ENCODE results near the gene LPIN1. TPM values are rescaled to one million over a fixed set of nuclear protein-coding genes. Genes with fewer than 3 reads are reported as not detected.

LPIN1 gene
- total and polyA plus RNA-seq, 2 of the 8 experiments (the other 6 are each of a cell fraction or from before 2014, with no cell fraction given), result 4.3 to 9.8 TPM

- no peak overlapping the region for H3K4me2 ChIP-seq (ENCODE audit: insufficient read depth in 1 of 2, low read depth in 2 of 2, low read length in 2 of 2)
- H3K79me1 ChIP-seq (ENCODE audit: low read depth, low read length), result no peaks in the 10 kb centered on the region; the same call in 1 of the 2 replicates
- no peak overlapping the region for H2AFZ ChIP-seq (ENCODE audit: low read length)
- WGBS, 2 experiments (ENCODE audit: extremely low coverage in 1 of 2, insufficient coverage in 1 of 2, insufficient read length in 1 of 2, insufficient replicate concordance in 2 of 2, low coverage in 1 of 2, low lambda C conversion rate in 2 of 2, missing lambda C conversion rate in 1 of 2), result 93% methylated on average over 10 of the region's 10 CpGs; no CpG with 5 or more reads in 1 of the 2 experiments
- no peak overlapping the region for H4K91ac ChIP-seq (replicated peaks; ENCODE audit: insufficient read length, low read length)
- no peaks in the 10 kb centered on the region for H3K23me2 ChIP-seq (ENCODE audit: low read depth, low read length)
- H3K27me3 ChIP-seq (replicated peaks in 1 of 4; ENCODE audit: control insufficient read depth in 3 of 4, extremely low read depth in 1 of 4, insufficient read depth in 3 of 4, low read length in 3 of 4), result no peaks in the 10 kb centered on the region
- no peak overlapping the region for H2BK15ac ChIP-seq (ENCODE audit: low read length)
- TF ChIP-seq USF2 (IDR thresholded peaks at IDR 0.05; ENCODE audit: low read length) (no peak), GABPA (IDR thresholded peaks at IDR 0.05; ENCODE audit: borderline replicate concordance, insufficient read depth, low read length) (no peak), CREB1 (IDR thresholded peaks at IDR 0.05) (no peak), POU5F1 (IDR thresholded peaks at IDR 0.05; ENCODE audit: low read depth, low read length) (no peak), CEBPB (IDR thresholded peaks at IDR 0.05; ENCODE audit: low read depth, low read length) (no peak), RFX5 (IDR thresholded peaks at IDR 0.05; ENCODE audit: borderline replicate concordance, low read depth, low read length) (no peak), JUND (IDR thresholded peaks at IDR 0.05; ENCODE audit: low read length) (no peak), CBX5 (IDR thresholded peaks at IDR 0.05; ENCODE audit: low read depth, low read length) (no peak), EGR1 (IDR thresholded peaks at IDR 0.05; ENCODE audit: borderline replicate concordance, low read depth, low read length) (no peak), SP4 (IDR thresholded peaks at IDR 0.05; ENCODE audit: low read length) (no peak)
- no peak overlapping the region for H4K5ac ChIP-seq (ENCODE audit: insufficient read length, low read depth, low read length)
- no peak overlapping the region for H3K27ac ChIP-seq (ENCODE audit: low read depth, low read length)
- no peak overlapping the region for H2BK120ac ChIP-seq (replicated peaks; ENCODE audit: low read depth, low read length)
- ChIA-PET CTCF (ENCODE audit: partially characterized antibody) (interaction anchor here (0.7 to 2.2 kb wide), 8 partner anchors 14 to 82 kb away, joined by 3 to 8 read pairs (median 4); no protein-coding TSS in a partner anchor), POLR2A (ENCODE audit: partially characterized antibody) (no interaction called here)
- no peak overlapping the region for H4K8ac ChIP-seq (ENCODE audit: extremely low read depth, insufficient read depth, low read length)
- H3K79me2 ChIP-seq (ENCODE audit: control insufficient read depth in 1 of 2, insufficient read depth in 2 of 2, low read length in 2 of 2), result no peaks in the 10 kb centered on the region
- no peak overlapping the region for H3K14ac ChIP-seq (ENCODE audit: insufficient read length)
- H2BK5ac ChIP-seq (ENCODE audit: low read depth, low read length), result no peak overlapping the region
- no peak for FAIRE-seq
- no peaks in the 10 kb centered on the region for H3K4me1 ChIP-seq (replicated peaks in 1 of 4; ENCODE audit: control insufficient read depth in 3 of 4, insufficient read depth in 4 of 4, low read length in 3 of 4)
- H3K23ac ChIP-seq (ENCODE audit: insufficient read length), result no peak overlapping the region
- peaks cover 0 to 5% of the 10 kb centered on the region in 2 experiments; a peak in 1 of 4 replicates for H3K9me3 ChIP-seq (ENCODE audit: insufficient read depth in 2 of 2, low read depth in 1 of 2, low read length in 1 of 2)
- peaks cover 0 to 17% (median 2%) of the 10 kb centered on the region in 4 experiments; a peak in 2 of 8 replicates for H3K36me3 ChIP-seq (ENCODE audit: control insufficient read depth in 2 of 4, insufficient read depth in 4 of 4, low read length in 3 of 4)
- H3K4ac ChIP-seq (replicated peaks; ENCODE audit: insufficient read length, low read depth, low read length), result no peak overlapping the region
- no peak overlapping the region for H2AK5ac ChIP-seq (ENCODE audit: low read depth, low read length)
- no peak overlapping the region for H3K56ac ChIP-seq (replicated peaks; ENCODE audit: insufficient read length, low read depth, low read length)
- H2BK12ac ChIP-seq (ENCODE audit: low read depth, low read length), result no peak overlapping the region
- no peaks in the 10 kb centered on the region for H4K20me1 ChIP-seq (replicated peaks in 1 of 2; ENCODE audit: control insufficient read depth in 1 of 2, insufficient read depth in 2 of 2, low read length in 2 of 2)
- H2BK20ac ChIP-seq (ENCODE audit: low read length), result no peak overlapping the region
- H3K18ac ChIP-seq (ENCODE audit: extremely low read depth, low read length), result no peak overlapping the region
- H3K4me3 ChIP-seq (ENCODE audit: extremely low read depth in 1 of 4, insufficient read depth in 2 of 4, low read depth in 3 of 4, low read length in 4 of 4), result no peak overlapping the region
- H3K9ac ChIP-seq (replicated peaks in 1 of 4; ENCODE audit: extremely low read depth in 1 of 4, low read depth in 3 of 4, low read length in 3 of 4), result no peak overlapping the region
- DNase-seq (ENCODE audit: low read depth in 1 of 2, low spot score in 2 of 2), result no peak
Measured at GRCh38 chr2:11764920-11765319, 18.5 kb downstream of the LPIN1 start.

Data from H1 (cell line).